MCF 10A (cell line): ENCODE measurements around the gene NRG3. TPM values are rescaled to one million over a fixed set of nuclear protein-coding genes. Genes with fewer than 3 reads are reported as not detected.

Experiments
- BruUV-seq: library from RNA; stranded (reverse); fragments of 400-500 nt; replicated peaks from 2 replicates; lab custom pipeline; 2021; lab: Mats Ljungman, UMichigan
- CTCF ChIA-PET: fragments of 300-600 bp; sonication (Branson Sonifier 250); formaldehyde crosslinking; extraction: SDS; loops from one replicate; lab custom pipeline; 2021; ENCODE audit warnings: antibody characterized with exemption, inconsistent platforms; lab: Yijun Ruan, JAX
- POLR2A ChIA-PET: fragments of 300-600, 350-650 bp; sonication (Branson Sonifier 250); formaldehyde crosslinking; extraction: SDS; loops from one replicate; lab custom pipeline; 2020; ENCODE audit warnings: antibody characterized with exemption, inconsistent platforms; lab: Yijun Ruan, JAX
- DNase-seq: peaks from one replicate; pipeline ENCODE4 v3.0.0-alpha.2; 2018; ENCODE audit not compliant: unreplicated experiment
- H3K27ac Mint-ChIP-seq: one replicate; pipeline ENCODE4 v1.8.0; 2022; ENCODE audit warnings: mild to moderate bottlenecking, low read depth, mixed read lengths; ENCODE audit not compliant: unreplicated experiment
- H3K27me3 Mint-ChIP-seq: one replicate; pipeline ENCODE4 v1.8.0; 2022; ENCODE audit warnings: mixed read lengths; ENCODE audit not compliant: insufficient read depth, unreplicated experiment
- H3K36me3 Mint-ChIP-seq: one replicate; pipeline ENCODE4 v1.8.0; 2022; ENCODE audit warnings: mild to moderate bottlenecking, moderate library complexity, mixed read lengths; ENCODE audit not compliant: insufficient read depth, unreplicated experiment
- H3K4me1 Mint-ChIP-seq: one replicate; pipeline ENCODE4 v1.8.0; 2022; ENCODE audit warnings: mixed read lengths; ENCODE audit not compliant: insufficient read depth, unreplicated experiment
- H3K4me3 Mint-ChIP-seq: one replicate; pipeline ENCODE4 v1.8.0; 2022; ENCODE audit warnings: mild to moderate bottlenecking, moderate library complexity, mixed read lengths; ENCODE audit not compliant: unreplicated experiment
- H3K9me3 Mint-ChIP-seq: one replicate; pipeline ENCODE4 v1.8.0; 2022; ENCODE audit warnings: mixed read lengths; ENCODE audit not compliant: unreplicated experiment
- CTCF ChIP-seq: fragments of 200-600 bp; IDR thresholded peaks from one replicate; pipeline ENCODE4 v1.8.0; 2022; ENCODE audit warnings: antibody characterized with exemption, mild to moderate bottlenecking; ENCODE audit not compliant: unreplicated experiment
- intact Hi-C: fragments of 100-400 bp; cut with micrococcal nuclease; formaldehyde crosslinking; loops from 2 replicates; pipeline ENCODE4 v1.14.1; 2022
- total RNA-seq: library from RNA; stranded (reverse); gene quantifications from 2 replicates; pipeline ENCODE4 v1.2.3, GENCODE V29; 2022

Gene NRG3
- total RNA-seq, 1 experiment from 2014 or later: not detected

- H3K4me3 Mint-ChIP-seq: no peak overlapping the region
- CTCF ChIA-PET: interaction anchor here (0.6 to 1.4 kb wide), 3 partner anchors 11 to 1010 kb away, joined by 4 to 6 read pairs (median 5); no protein-coding TSS in a partner anchor
- no peaks in the 10 kb centered on the region for H3K36me3 Mint-ChIP-seq
Measured at GRCh38 chr10:82861889-82862288, 986.9 kb downstream of the NRG3 start.

GRCh38 chr10:82865366-82865765, 990.4 kb downstream of the NRG3 start:
- Mint-ChIP-seq H3K4me1 (peaks cover 14% of the 10 kb centered on the region), H3K27me3 (no peaks in the 10 kb centered on the region), H3K4me3 (no peak overlapping the region), H3K27ac (no peak overlapping the region), H3K36me3 (no peaks in the 10 kb centered on the region), H3K9me3 (peaks cover 14% of the 10 kb centered on the region)
- ChIA-PET POLR2A (no interaction called here), CTCF (interaction anchor here (0.7 kb wide), 1 partner anchor 192 kb away, joined by 3 read pairs; no protein-coding TSS in a partner anchor)
- no peak for DNase-seq
- no peak for TF ChIP-seq CTCF
- no TSS peak for BruUV-seq
- intact Hi-C loops: no loop called here

More at GRCh38 chr10:82861889-82862288, 986.9 kb downstream of the NRG3 start:
- H3K9me3 Mint-ChIP-seq: peaks cover 7% of the 10 kb centered on the region
- POLR2A ChIA-PET: no interaction called here
- DNase-seq: no peak
- H3K27me3 Mint-ChIP-seq: no peaks in the 10 kb centered on the region
- H3K27ac Mint-ChIP-seq: no peak overlapping the region
- no TSS peak for BruUV-seq
- peaks cover 7% of the 10 kb centered on the region for H3K4me1 Mint-ChIP-seq
- intact Hi-C loops: no loop called here
- TF ChIP-seq CTCF: no peak

GRCh38 chr10:82866424-82867020, 991.5 kb downstream of the NRG3 start:
- Mint-ChIP-seq H3K4me3 (peak overlapping the region; percentile 6), H3K27ac (peak overlapping the region; percentile 20), H3K4me1 (peaks cover 14% of the 10 kb centered on the region), H3K9me3 (peaks cover 14% of the 10 kb centered on the region), H3K27me3 (no peaks in the 10 kb centered on the region), H3K36me3 (no peaks in the 10 kb centered on the region)
- POLR2A ChIA-PET: interaction anchor here (0.6 to 1.3 kb wide), 3 partner anchors 14 to 406 kb away, joined by 3 to 4 read pairs (median 3); no protein-coding TSS in a partner anchor
- CTCF ChIA-PET: interaction anchor here (0.7 to 0.8 kb wide), 2 partner anchors 589 to 1005 kb away, joined by 3 to 4 read pairs; no protein-coding TSS in a partner anchor
- intact Hi-C loops: no loop called here
- no TSS peak for BruUV-seq
- DNase-seq: peak; percentile 80
- TF ChIP-seq CTCF: no peak

GRCh38 chr10:82867056-82867455, 992.1 kb downstream of the NRG3 start:
- Mint-ChIP-seq H3K27ac (peak overlapping the region; percentile 29), H3K36me3 (no peaks in the 10 kb centered on the region), H3K9me3 (peaks cover 14% of the 10 kb centered on the region), H3K4me3 (no peak overlapping the region), H3K4me1 (peaks cover 14% of the 10 kb centered on the region), H3K27me3 (no peaks in the 10 kb centered on the region)
- ChIA-PET POLR2A (interaction anchor here (0.6 to 1.5 kb wide), 4 partner anchors 13 to 256 kb away, joined by 3 to 4 read pairs (median 4); no protein-coding TSS in a partner anchor), CTCF (interaction anchor here (0.7 kb wide), 1 partner anchor 590 kb away, joined by 4 read pairs; no protein-coding TSS in a partner anchor)
- no peak for DNase-seq
- no peak for TF ChIP-seq CTCF
- TSS peak; percentile 47 for BruUV-seq
- intact Hi-C loops: no loop called here
